Fibroblast of upper back skin (primary cell): ENCODE data around the gene DTNB.
"Not testable (repeated sequence)": the region's sequence is repeated elsewhere in the genome, so short reads cannot be mapped to it uniquely, and the experiment has no call there.

ENCODE experiments used
- DNase-seq: peaks from one replicate; pipeline ENCODE4 v3.0.0-alpha.2; 2013

Gene DTNB

DNA sequence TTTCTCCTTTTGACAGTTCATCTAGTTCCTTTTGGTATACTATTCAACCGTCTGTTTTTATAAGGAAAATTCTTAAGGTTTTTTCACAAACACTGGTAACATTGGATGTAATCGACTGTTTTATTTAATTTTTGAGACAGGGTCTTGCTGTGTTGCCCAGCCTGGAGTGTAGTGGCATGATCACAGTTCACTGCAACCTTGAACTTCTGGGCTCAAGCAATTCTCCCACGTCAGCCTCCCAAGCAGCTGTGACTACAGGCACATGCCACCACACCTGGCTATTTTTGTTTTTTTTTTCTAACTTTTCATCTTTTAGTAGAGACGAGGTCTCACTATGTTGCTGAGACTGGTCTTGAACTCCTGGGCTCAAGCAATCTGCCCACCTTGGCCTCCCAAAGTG, 227.3 kb downstream of the DTNB start:
- no peak for DNase-seq

DNA sequence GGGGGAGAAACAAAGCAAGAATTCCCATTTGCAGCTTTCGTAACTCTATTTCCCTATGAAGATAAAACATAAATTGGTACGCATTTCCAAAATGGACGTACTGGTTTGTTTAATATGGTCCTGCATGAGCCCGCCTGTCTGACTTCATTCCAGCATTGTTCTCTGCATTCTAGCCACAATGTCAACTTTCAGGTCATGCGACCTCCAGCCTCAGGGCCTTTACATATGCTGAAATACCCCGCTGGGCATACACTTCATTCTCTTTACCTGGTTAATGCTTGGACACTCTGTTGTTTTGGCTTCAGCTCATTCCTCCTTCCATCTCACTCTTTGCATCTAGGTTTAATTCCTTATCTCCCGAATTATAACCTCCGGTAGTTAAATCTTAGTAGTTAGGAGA, 227.9 kb downstream of the DTNB start:
- DNase-seq = no peak

DNA sequence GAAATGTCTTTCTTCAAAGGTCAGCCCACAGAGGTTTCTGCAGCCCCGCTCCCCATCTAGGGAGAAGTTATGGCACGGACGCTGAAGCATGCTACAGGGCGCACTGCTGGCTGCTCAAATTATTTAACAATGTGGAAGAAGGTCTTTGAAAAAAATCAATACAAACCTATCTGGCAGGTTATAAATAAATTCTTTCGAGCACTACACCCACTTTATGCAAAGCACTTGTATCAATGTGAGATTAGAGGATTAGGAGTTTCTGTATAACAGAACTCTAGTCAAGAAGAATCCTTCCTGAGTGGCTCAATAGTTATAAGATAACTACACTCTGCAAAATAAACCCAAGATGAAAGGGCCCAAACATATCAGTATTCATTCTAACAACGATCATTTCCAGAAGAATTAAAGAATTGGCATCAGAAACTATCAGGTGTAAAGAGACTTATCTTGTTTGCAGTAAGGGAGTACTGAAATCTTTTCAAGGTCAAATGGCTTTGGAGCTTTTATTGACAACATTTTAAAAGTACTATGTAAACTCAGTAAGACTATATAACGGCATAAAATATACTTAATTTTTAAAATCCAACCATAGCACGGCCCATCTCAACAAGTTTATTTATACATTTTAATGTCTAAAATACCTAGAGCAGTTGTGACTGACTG, 228.6 kb downstream of the DTNB start:
- DNase-seq = no peak

DNA sequence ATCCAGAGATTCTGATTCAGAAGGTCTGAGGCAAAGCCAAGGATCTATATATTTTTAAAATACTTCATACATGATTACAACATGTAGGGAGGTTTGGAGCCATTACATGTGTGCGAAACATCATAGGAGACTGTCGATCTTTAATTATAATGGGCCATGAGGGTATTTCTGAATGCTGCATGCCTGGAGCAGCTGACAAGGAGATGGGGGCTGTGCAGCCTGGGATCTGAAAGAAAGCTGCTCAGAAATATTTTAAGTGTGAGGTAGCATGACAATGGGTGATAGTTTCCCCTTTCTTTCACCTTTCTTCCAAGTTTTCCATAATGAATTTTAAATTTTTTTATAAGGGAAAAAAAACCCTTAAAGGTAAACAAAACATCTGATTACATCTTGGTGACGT, 229.6 kb downstream of the DTNB start:
- no peak for DNase-seq

DNA sequence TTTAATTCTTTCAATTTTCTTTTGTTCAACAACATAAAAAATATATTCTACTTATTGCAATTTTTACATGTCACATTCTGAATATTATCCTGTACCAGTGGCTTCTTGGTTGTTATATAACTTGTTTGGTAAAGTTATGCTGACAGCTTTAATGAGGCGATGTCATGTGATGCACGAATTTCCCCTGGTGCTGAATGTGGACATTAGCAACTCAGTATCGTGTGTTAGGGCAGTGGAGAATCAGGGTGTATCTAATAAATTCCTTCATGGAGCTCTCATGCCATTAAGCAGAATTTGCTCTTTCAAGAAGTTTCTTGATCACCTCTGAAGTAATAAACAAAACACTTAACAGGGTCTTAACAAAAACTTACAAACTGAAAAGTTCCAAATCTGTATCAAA, 232.0 kb downstream of the DTNB start:
- DNase-seq = no peak

DNA sequence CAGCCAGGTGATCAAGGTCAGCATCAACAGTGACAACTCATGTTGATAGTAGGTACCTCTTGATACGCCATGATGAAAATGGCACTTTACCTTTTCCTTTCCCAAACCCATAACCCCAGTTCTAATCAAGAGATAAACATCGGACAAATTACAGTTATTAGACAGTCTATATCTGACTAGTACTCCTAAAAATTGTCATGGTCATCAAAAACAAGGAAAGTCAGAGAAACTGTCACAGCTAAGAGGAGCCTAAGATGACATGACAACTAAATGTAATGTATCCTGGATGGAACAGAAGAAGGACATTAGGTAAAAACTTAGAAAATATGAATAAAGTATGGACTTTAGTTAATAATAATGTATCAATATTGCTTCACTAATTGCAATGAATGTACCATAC, 234.6 kb downstream of the DTNB start:
- DNase-seq = no peak

DNA sequence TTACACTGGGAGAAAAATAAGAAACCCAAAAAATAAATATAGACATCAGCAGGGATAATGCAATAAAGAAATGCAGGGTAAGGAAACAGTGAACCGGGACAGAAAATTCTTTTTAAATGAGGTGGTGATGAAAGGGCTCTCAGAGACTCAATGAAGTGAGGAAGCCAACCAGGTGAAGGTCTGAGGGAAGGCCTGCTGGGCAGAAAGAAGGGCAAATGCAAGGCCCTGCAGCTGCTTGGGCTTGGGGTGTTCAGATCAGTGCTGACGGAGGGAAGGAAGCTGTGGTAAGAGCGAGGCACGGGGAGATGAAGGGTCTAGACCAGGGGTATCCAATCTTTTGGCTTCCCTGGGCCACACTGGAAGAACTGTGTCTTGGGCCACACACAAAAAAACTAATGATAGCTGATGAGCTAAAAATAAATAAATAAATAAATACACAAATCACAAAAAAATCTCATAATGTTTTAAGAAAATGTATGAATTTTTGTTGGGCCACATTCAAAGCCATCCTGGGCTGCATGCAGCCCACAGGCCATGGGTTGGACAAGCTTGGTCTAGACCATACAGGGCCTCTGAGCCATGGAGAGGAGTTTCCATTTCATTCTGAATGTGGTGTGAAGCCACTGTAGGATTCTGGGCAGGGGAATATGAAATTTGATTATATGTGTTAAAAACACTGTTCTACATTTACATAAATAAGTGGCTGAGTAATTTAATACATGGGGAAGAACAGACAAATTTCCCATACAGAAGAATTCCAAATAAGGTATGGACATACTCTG, 235.3 kb downstream of the DTNB start:
- DNase-seq = no peak

DNA sequence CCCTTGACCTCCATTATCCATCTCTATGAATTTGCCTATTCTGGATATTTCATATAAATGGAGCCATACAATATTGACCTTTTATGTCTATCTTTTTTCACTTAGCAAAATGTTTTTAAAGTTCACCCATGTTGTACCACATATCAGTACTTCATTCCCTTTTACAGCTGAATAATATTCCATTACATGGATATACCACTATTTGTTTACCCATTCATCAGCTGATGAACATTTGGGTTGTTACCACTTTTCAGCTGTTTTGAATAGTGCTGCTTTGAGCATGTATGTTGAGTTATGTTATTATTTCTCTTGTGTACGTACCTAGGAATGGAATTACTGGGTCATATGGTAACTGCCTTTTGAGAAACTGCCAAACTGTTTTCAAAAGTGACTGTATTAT, 238.0 kb downstream of the DTNB start:
- DNase-seq = no peak

DNA sequence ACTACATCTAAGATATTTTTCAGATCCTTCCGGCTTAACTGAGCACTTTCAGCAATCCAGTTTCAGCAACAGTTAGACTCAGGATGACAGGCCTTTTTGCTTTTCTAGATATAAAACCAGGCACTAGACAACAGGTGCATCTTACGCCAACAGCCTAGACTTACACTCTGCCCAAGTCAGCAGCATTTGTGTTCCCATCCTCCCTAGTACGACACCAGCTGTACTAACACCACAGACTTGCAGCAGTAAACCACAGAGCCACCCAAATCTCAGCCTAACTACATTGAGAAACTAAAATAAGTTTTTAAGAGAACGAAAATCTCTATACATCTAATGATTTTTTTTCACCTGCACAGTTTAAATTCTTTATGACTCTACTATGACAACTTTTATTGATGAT, 241.8 kb downstream of the DTNB start:
- DNase-seq = no peak

DNA sequence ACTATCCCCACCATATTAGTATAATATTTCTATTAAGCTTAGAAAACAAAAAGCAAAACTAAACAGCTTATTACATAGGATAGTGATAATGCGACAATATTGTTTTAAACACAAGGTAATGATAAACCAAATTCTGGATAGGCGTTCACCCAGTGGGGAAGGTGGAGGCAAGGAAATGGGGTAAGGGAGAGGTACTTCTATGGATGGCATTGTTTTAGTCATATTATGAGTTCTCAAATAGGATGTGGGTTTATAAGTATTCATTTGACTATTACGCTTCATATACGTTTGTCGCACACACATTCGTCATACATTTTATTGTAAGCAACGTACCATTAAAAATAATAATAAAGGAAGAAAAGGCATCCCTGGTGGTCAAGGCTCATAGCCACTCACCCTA, 242.8 kb downstream of the DTNB start:
- DNase-seq = no peak

DNA sequence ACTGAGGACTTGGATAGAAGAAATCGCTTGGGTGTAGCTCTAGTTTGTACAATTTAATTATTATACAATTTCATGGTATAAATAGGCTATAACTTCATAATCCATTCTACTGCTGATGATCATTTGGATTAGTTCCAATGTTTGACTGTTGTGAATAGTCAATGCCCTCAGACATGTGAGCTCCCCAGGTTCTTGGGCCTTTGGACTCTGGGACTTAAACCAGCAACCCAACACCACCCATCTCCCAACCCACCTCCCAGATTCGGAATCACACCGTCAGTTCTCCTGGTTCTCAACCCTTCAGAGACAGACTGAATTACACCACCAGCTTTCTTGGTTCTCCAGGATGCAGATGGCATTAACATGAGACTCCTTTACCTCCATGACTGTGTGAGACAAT, 247.1 kb downstream of the DTNB start:
- DNase-seq = no peak

DNA sequence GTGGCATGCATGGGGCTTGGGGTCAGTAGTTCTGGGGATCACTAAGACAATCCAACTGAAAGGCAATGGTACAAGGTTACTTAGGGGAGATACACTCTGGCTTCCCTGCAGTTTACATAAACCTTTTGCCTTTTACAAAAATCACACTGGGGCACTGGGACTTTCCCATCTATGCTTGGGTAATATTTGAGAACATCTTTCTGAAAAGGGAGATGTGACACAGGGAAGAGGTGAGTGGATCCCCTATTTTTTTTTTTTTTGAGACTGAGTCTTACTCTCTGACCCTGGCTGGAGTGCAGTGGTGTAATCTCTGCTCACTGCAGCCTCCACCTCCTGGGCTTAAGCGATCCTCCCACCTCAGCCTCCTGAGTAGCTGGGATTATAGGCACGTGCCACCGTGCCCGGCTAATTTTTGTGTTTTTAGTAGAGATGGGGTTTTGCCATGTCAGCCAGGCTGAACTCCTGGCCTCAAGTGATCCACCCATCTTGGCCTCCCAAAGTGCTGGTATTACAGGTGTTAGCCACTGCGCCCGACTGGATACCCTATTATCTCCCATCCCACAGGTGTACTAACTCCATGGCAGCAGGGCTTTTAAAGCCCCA, 248.8 kb downstream of the DTNB start:
- DNase-seq = no peak

DNA sequence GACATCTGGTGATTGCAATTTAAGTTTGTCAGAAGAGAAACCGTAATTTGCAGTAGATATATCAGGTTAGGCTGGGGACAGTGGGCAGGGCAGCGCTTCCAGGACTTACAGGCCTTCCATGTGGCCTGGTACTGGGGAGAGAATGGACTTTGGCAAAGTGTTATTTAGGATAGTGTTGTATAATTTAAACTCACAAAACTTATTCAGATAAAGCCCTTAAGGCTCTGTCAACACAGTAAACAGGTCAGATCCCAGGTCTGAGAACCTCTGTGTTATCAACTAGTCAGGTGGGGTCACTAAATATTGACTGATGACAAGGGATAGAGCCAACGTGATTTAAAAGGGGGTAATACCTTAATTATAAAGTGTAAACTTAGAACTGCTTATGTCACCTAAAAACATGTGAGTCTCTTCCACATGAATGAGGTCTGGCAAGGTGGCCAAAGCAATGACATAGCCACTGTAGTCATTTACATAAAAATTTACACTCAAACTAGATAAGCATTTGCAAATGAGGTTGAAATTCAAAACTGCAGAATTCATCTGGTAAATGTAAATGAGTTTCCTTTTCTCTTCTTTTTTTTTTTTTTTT, 251.5 kb downstream of the DTNB start:
- DNase-seq = no peak

DNA sequence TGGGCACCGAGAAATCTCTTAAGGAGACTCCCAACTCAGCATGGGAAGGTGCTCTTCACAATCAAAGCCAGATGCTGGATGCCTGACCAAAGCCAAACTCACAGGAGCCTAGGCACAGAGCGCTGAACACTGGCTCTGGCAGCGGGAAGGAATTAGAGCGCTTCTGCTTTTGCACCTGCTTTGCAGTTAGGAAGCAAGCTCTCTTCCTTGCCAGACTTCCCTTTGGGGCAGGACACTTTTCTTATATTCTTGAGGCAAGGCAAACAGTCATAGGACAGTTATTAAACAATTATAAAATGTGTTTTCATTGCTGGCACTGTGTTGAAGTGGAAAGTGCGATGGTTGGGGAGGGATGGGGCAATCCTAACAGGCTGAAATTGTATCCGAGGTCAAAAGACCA, 252.1 kb downstream of the DTNB start:
- no peak for DNase-seq

DNA sequence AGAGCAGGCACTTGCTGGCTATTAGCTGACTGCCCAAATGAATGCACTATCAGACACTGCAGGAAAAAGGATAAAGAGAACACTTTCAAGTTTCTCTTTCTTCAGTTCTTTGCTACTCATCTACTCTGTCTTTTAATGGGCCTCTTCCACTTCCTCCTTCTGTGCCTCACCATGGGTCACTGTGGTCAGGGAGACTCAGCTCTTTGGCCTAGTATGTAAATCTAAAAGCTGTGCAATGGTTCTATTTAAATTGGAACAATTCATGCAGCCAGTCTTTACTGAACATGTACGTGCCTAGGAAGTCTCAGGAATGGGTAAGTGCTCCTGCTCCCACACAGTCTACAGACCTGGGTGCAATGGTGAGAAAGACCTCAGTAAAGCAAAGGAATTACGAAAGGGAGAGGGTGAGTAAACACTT, 252.5 kb downstream of the DTNB start:
- DNase-seq = no peak

DNA sequence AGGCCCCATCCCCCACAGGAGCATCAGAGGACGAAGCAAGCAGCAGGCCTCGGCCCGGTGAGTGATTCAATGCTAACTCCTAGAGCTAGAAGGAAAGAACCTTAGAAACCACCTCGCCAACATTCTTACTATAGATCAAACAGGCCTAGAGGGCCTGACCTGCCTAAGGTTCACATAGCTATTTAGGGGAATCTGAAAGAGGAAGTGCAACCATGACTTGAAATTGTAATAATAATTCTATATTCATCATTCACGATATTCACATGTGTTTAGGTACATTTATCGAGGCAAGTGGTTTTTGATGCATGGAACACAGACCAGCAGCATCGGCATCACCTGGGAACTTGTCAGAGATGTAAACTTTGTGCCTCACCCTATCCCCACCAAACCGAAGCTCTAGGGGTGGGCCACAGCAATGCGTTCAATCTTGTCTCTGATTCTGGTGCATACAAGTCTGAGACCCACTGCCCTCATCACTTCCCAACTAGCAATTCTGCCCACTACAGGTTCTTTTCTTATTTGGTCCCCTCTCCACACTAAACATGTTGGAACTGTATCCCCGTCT, 253.6 kb downstream of the DTNB start:
- DNase-seq = no peak

DNA sequence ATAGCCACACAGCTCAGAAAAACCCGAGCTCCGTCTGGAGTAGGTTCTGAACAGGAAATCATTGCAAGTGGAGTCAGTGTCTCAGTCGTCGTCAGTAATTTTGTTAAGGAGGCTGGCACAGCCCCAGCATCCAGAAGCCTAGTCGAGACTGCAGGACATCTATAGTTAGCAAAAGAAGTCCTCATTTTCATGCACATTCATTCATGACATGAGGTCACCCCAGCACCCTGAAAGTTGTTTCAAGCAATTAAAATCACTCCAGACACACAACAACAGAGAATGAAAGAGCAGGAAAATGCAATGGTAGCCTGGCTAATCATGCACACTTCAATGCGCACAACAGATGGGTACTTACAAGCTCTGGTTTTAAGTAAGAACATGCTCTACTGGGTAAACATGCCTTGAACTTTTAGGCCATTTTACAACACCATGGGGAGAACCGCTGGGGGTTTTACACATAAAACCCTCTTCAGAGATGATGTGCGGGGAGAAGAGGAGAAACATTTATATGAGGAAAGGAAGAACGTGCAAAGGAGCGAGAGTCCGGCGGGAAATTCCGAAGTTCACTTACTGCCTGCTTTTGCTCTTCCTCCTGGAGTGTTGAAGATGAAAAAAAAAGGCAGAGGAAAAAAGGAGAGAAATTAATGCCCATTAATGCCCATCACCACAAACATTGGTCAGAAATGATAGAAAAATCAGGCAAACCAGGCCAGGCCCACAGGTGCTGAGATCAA, 254.3 kb downstream of the DTNB start:
- no peak for DNase-seq

DNA sequence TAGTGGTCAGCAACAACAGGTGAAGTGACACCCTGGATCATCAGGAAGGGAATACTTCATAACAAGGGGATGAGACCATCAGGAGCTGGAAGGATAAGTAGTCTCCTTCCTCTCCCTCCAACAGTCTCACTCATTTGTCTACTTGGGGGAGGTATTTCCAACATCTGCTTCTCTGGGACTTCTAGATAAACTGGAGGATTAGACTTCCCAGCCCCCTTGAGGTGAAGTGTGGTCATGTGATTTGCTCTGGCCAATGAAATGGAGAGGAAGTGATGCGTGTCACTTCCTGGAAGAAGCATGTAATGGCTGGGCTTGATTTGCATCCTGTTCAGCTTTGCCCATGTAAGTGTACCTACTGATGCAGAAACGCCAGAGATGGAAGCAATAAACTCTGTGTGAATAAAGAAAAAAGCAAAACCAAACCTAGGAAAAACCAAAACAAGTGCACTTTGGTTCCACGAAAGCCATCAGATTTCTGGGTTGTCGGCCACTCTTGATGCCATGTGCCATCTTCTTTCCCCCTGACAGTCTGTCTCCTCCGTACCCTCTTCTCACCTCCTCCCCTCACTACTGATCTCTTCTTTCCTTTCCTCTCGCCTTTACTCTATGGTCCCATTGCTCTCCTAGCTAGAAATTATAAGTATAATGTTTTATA, 255.5 kb downstream of the DTNB start:
- no peak for DNase-seq

DNA sequence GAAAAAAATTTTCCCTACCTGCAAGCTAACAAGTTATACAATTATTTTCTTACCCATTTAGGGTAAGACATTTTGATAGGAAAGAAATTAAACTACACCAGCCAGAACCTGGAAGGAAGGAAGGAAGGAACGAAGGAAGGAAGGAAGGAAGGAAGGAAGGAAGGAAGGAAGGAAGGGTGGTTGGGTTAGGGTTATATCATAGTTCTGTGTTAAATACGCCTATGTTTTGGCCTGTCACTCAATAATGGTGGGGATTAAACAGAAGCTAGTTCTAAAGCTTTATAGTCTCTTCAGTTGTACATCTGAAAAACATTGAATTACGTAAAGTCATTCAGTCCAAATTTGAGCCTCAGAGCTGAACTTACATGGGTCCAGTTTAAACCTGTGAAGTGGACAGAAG, 256.7 kb downstream of the DTNB start:
- no peak for DNase-seq

DNA sequence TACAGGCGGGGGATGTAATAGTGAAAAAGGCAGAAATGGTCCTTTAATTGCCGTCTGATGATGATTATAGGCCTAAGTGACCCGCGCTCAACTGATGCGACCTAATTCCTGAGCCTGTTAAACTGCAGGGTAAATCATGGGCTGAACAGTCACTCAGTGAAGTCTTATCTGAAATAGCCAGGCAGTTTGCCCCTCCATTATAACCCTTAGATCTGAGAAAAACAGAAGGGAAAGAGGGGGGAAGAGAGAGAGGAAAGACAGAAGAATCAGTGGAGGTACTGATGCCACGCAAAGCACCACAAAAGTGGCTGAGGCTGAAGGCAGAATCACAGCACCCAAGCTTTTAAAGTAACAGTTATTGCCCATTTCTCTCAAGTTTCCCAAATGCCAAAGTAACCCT, 258.6 kb downstream of the DTNB start:
- no peak for DNase-seq

DNA sequence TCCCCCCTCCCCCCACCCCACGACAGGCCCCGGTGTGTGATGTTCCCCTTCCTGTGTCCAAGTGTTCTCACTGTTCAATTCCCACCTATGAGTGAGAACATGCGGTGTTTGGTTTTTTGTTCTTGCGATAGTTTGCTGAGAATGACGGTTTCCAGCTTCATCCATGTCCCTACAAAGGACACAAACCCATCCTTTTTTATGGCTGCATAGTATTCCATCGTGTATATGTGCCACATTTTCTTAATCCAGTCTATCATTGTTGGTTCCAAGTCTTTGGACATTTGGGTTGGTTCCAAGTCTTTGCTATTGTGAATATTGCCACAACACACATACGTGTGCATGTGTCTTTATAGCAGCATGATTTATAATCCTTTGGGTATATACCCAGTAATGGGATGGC, 260.0 kb downstream of the DTNB start:
- DNase-seq = not testable (repeated sequence)

DNA sequence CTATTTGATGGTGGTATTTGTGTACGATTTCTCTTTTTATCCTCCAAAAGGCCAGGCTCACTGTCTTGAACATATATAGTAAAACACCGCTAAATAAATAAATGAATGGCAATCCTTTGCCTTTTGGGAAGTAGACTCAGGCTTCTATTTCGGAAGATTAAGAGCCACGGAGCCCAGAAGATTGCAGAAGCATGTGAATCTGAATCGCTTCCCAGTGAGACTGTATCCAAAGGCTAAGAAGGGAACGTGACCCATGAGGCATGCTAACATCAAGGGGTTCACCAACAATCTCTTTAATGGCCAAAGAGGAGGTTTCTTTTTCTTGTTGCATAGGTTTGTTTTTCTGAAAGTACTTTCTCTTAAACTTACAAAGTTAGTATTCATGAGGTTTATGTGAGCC, 261.6 kb downstream of the DTNB start:
- no peak for DNase-seq
